Right atrium auricular region (tissue), 2 donors: ENCODE results near the gene RAD17. TPM values are rescaled to one million over a fixed set of nuclear protein-coding genes. Genes with fewer than 3 reads are reported as not detected.
A peak's percentile ranks its signal among the peaks of the same experiment; 100 is the strongest.
"Not testable (repeated sequence)": the region's sequence is repeated elsewhere in the genome, so short reads cannot be mapped to it uniquely, and the experiment has no call there.

ENCODE experiments used
- DNase-seq: peaks from one replicate; pipeline ENCODE4 v3.0.0-alpha.2; 2019; ENCODE audit warnings: low spot score
- H3K27ac ChIP-seq, 2 donors: fragments of 200-600 bp; sonication (generic); 1 replicate in 1 of 2; 2 replicates in 1 of 2; pipeline ENCODE4 v1.5.1; 2016 to 2019
- H3K27me3 ChIP-seq, 2 donors: fragments of 200-600 bp; sonication (generic); one replicate each; pipeline versions ENCODE4 v1.5.1 to v1.6.0; 2017 to 2019
- H3K36me3 ChIP-seq: fragments of 200-600 bp; sonication (generic); one replicate; pipeline ENCODE4 v1.5.1; 2016
- H3K4me1 ChIP-seq, 2 donors: fragments of 200-600 bp; sonication (generic); one replicate each; pipeline versions ENCODE4 v1.5.1 to v1.6.0; 2017 to 2019
- H3K4me3 ChIP-seq, 2 donors: fragments of 200-600 bp; sonication (generic); 1 replicate in 1 of 2; 2 replicates in 1 of 2; pipeline ENCODE4 v1.5.1; 2017 to 2019; ENCODE audit warnings: mild to moderate bottlenecking in 1 of 2, moderate library complexity in 1 of 2
- H3K9me3 ChIP-seq, 2 donors: fragments of 200-600 bp; sonication (generic); one replicate each; pipeline ENCODE4 v1.5.1; 2019
- CTCF ChIP-seq, 2 donors: fragments of 200-600 bp; sonication (generic); IDR thresholded peaks; one replicate each; pipeline ENCODE4 v1.5.1; 2019; ENCODE audit warnings: antibody characterized with exemption in 2 of 2
- total RNA-seq, 2 donors: library from RNA; depleted of rRNA; stranded (reverse); fragments of >200 nt; gene quantifications; one replicate each; pipeline ENCODE4 v1.1.0, GENCODE V29; 2016

Gene RAD17
- total RNA-seq, 2 donors from 2014 or later: 9.3 to 17.9 TPM

GRCh38 chr5:69368458-69369339 is 919 bp upstream of the RAD17 start:
- peak overlapping the region; percentile 95 to 98 for H3K27ac ChIP-seq
- peaks cover 0 to 29% of the 10 kb centered on the region in 2 donors for H3K4me1 ChIP-seq
- no peaks in the 10 kb centered on the region for H3K9me3 ChIP-seq
- TF ChIP-seq CTCF (IDR thresholded peaks at IDR 0.05): no peak
- peaks cover 19% of the 10 kb centered on the region for H3K36me3 ChIP-seq
- peak overlapping the region; percentile 90 for H3K4me3 ChIP-seq
- no peak for DNase-seq
- no peaks in the 10 kb centered on the region for H3K27me3 ChIP-seq

GRCh38 chr5:69370335-69370734 is 717 bp downstream of the RAD17 start:
- peak overlapping the region; percentile 95 to 98 for H3K27ac ChIP-seq
- H3K27me3 ChIP-seq, DNase-seq, H3K9me3 ChIP-seq: not testable (repeated sequence)
- peak overlapping the region; percentile 90 for H3K4me3 ChIP-seq
- peaks cover 0 to 29% of the 10 kb centered on the region in 2 donors for H3K4me1 ChIP-seq
- peaks cover 18% of the 10 kb centered on the region for H3K36me3 ChIP-seq

GRCh38 chr5:69372394-69372793 is 2.8 kb downstream of the RAD17 start:
- TF ChIP-seq CTCF (IDR thresholded peaks at IDR 0.05): no peak
- DNase-seq: no peak
- Histone ChIP-seq H3K9me3 (no peaks in the 10 kb centered on the region), H3K4me3 (no peak overlapping the region), H3K4me1 (peaks cover 0 to 29% of the 10 kb centered on the region in 2 donors), H3K27me3 (no peaks in the 10 kb centered on the region), H3K27ac (no peak overlapping the region), H3K36me3 (peaks cover 15% of the 10 kb centered on the region)

- Histone ChIP-seq H3K27ac (no peak overlapping the region), H3K27me3 (no peaks in the 10 kb centered on the region), H3K9me3 (no peaks in the 10 kb centered on the region), H3K36me3 (peaks cover 20% of the 10 kb centered on the region), H3K4me3 (no peak overlapping the region), H3K4me1 (peaks cover 0 to 16% of the 10 kb centered on the region in 2 donors)
- TF ChIP-seq CTCF (IDR thresholded peaks at IDR 0.05): no peak
- no peak for DNase-seq
Measured at GRCh38 chr5:69374911-69375446, 5.4 kb downstream of the RAD17 start.

GRCh38 chr5:69378376-69378775 is 8.8 kb downstream of the RAD17 start:
- H3K9me3 ChIP-seq: no peaks in the 10 kb centered on the region
- TF ChIP-seq CTCF (IDR thresholded peaks at IDR 0.05): no peak
- no peak overlapping the region for H3K27ac ChIP-seq
- no peaks in the 10 kb centered on the region for H3K4me1 ChIP-seq
- peaks cover 33% of the 10 kb centered on the region for H3K36me3 ChIP-seq
- H3K4me3 ChIP-seq: no peak overlapping the region
- H3K27me3 ChIP-seq: no peaks in the 10 kb centered on the region
- DNase-seq: no peak

GRCh38 chr5:69404659-69405330 is 35.2 kb downstream of the RAD17 start:
- Histone ChIP-seq H3K27ac (no peak overlapping the region), H3K4me3 (no peak overlapping the region), H3K27me3 (no peaks in the 10 kb centered on the region), H3K9me3 (no peaks in the 10 kb centered on the region), H3K36me3 (peaks cover 28% of the 10 kb centered on the region), H3K4me1 (no peaks in the 10 kb centered on the region)
- no peak for DNase-seq
- no peak for TF ChIP-seq CTCF (IDR thresholded peaks at IDR 0.05)
